ENCODE data around the gene PSAT1.

DNA sequence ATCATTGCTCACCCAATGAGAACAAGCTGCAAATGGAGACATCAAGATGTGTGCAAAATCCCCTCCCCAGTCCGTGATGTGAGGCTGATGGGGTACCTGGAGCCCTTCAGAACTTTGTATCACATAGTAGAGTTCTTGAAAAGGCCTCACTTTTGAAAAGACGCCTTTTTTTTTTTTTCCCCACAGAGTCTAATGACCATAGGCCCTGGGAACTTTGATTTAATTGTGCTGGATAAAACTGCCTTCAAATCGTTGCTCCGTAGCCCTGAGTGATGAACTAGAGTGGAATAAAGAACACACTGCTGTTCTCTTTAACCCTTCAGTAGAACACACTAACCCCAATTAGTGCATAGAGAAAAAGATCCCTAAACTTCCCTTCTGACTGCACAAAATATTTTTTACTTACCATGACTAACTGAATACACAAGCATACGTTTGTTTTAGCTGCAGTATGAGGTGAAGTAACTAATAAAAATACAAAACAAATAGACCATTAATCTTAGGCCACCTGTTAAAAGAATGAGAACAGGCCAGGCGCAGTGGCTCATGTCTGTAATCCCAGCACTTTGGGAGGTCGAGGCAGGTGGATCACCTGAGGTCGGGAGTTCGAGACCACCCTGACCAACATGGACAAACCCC lies 15.1 kb downstream of the PSAT1 start:
- TF ChIP-seq RAD21 (IDR thresholded peaks at IDR 0.05 in 1 of 2, conservative IDR thresholded peaks at IDR 0.05 in 1 of 2; ENCODE audit: low read depth in 2 of 2, low read length in 2 of 2) (no peak), GABPA (IDR thresholded peaks at IDR 0.05; ENCODE audit: borderline replicate concordance, insufficient read depth, low read length) (no peak), HDAC6 (IDR thresholded peaks at IDR 0.05; ENCODE audit: low read depth, low read length) (no peak), POLR2AphosphoS5 (IDR thresholded peaks at IDR 0.05; ENCODE audit: low read depth, low read length) (no peak), TCF12 (IDR thresholded peaks at IDR 0.05; ENCODE audit: low read depth, low read length) (no peak), CBX8 (IDR thresholded peaks at IDR 0.05; ENCODE audit: borderline replicate concordance, low read depth, low read length) (no peak), MAX (IDR thresholded peaks at IDR 0.05) (no peak), TEAD4 (IDR thresholded peaks at IDR 0.05; ENCODE audit: low read depth, low read length) (no peak), SP1 (IDR thresholded peaks at IDR 0.05; ENCODE audit: low read depth, low read length) (no peak), USF2 (IDR thresholded peaks at IDR 0.05; ENCODE audit: low read length) (no peak), ZNF274 (IDR thresholded peaks at IDR 0.05; ENCODE audit: borderline replicate concordance, extremely low read depth, low read length) (no peak), SUZ12 (IDR thresholded peaks at IDR 0.05; ENCODE audit: low read length) (no peak)
- TF ChIP-seq, protein P1, sequence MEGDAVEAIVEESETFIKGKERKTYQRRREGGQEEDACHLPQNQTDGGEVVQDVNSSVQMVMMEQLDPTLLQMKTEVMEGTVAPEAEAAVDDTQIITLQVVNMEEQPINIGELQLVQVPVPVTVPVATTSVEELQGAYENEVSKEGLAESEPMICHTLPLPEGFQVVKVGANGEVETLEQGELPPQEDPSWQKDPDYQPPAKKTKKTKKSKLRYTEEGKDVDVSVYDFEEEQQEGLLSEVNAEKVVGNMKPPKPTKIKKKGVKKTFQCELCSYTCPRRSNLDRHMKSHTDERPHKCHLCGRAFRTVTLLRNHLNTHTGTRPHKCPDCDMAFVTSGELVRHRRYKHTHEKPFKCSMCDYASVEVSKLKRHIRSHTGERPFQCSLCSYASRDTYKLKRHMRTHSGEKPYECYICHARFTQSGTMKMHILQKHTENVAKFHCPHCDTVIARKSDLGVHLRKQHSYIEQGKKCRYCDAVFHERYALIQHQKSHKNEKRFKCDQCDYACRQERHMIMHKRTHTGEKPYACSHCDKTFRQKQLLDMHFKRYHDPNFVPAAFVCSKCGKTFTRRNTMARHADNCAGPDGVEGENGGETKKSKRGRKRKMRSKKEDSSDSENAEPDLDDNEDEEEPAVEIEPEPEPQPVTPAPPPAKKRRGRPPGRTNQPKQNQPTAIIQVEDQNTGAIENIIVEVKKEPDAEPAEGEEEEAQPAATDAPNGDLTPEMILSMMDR (IDR thresholded peaks at IDR 0.05; ENCODE audit: control extremely low read depth in 1 of 3, insufficient read depth in 1 of 3, low read depth in 1 of 3, low read length in 3 of 3) = no peak

Data from H1 (cell line).